GM13977 (cell line): ENCODE data around the gene NUP98.
A peak's percentile ranks its signal among the peaks of the same experiment; 100 is the strongest.

Experiments
- DNase-seq: peaks from one replicate; pipeline ENCODE4 v3.0.0; 2012; ENCODE audit warnings: low spot score
- in situ Hi-C: fragments of 300-500 bp; cut with MboI; formaldehyde crosslinking; loops from one replicate; pipeline ENCODE4 v1.12.0; 2022; ENCODE audit warnings: low sequenced_read_pairs, low pct_unique_long_range_greater_than_20kb, mixed read lengths, inconsistent platforms; ENCODE audit not compliant: unreplicated experiment
- TF ChIP-seq, protein P1 (sequence below): IDR thresholded peaks from 2 replicates; pipeline ENCODE4 v1.5.1; 2012; ENCODE audit warnings: mild to moderate bottlenecking, control low read depth; ENCODE audit not compliant: insufficient read depth; ENCODE audit errors: extremely low read depth, missing control alignments

Gene NUP98

GRCh38 chr11:3683039-3683438 lies 114.3 kb downstream of the NUP98 start:
- no peak for DNase-seq
- TF ChIP-seq, protein P1, sequence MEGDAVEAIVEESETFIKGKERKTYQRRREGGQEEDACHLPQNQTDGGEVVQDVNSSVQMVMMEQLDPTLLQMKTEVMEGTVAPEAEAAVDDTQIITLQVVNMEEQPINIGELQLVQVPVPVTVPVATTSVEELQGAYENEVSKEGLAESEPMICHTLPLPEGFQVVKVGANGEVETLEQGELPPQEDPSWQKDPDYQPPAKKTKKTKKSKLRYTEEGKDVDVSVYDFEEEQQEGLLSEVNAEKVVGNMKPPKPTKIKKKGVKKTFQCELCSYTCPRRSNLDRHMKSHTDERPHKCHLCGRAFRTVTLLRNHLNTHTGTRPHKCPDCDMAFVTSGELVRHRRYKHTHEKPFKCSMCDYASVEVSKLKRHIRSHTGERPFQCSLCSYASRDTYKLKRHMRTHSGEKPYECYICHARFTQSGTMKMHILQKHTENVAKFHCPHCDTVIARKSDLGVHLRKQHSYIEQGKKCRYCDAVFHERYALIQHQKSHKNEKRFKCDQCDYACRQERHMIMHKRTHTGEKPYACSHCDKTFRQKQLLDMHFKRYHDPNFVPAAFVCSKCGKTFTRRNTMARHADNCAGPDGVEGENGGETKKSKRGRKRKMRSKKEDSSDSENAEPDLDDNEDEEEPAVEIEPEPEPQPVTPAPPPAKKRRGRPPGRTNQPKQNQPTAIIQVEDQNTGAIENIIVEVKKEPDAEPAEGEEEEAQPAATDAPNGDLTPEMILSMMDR = no peak
- in situ Hi-C loops = no loop called here

DNA sequence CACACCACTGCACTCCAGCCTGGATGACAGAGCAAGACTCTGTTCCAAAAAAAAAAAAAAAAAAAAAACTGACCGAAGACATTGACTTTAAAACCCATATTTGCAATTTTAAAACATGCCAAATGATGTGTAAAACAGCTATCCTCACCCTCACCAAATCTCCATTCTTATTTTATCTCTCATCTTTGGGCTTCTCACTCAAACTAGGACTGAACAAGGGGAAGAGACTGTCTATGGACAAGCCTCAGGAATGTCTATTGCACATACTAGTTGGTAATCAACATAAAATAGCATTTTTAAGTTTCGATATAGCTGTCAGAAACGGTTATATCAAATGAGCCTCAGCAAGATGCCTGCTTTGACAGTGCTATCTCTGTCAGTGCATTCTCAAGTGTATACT lies 118.3 kb downstream of the NUP98 start:
- no peak for DNase-seq
- TF ChIP-seq, protein P1 = no peak
- in situ Hi-C loops = no loop called here

GRCh38 chr11:3675971-3676370 lies 121.4 kb downstream of the NUP98 start:
- in situ Hi-C loops = no loop called here
- DNase-seq = no peak
- TF ChIP-seq, protein P1 = no peak

GRCh38 chr11:3674189-3674588 lies 123.2 kb downstream of the NUP98 start:
- no peak for DNase-seq
- in situ Hi-C loops = no loop called here
- TF ChIP-seq, protein P1 = no peak

GRCh38 chr11:3671334-3672254 lies 125.8 kb downstream of the NUP98 start, which contains the start of gene CHRNA10:
Gene CHRNA10, minus strand, starts transcription at chr11:3671384. Its CDS starts 72 bp downstream, at chr11:3671312.
- TF ChIP-seq, protein P1 = no peak
- in situ Hi-C loops = no loop called here
- DNase-seq = no peak

- in situ Hi-C loops = no loop called here
- DNase-seq = peak; percentile 9
- TF ChIP-seq, protein P1 = no peak
Observed at GRCh38 chr11:3669742-3670183, 127.6 kb downstream of the NUP98 start.
